GM23338 (cell line): ENCODE measurements around the gene NMD3. TPM values are rescaled to one million over a fixed set of nuclear protein-coding genes. Genes with fewer than 3 reads are reported as not detected.

Experiments
- ATAC-seq: fragments of 200-7000 bp; cut with Tn5 transposase; 3 replicates; pipeline ENCODE4 v1.9.1; 2020
- DNase-seq: peaks from one replicate; pipeline ENCODE4 v3.0.0-alpha.2; 2015; ENCODE audit warnings: low spot score
- H2AFZ ChIP-seq: fragments of 200-600 bp; sonication (generic); 2 replicates; pipeline ENCODE4 v1.8.0; 2016; ENCODE audit warnings: antibody characterized with exemption, mild to moderate bottlenecking, moderate library complexity
- H3F3A ChIP-seq: fragments of 200-600 bp; sonication (generic); replicated peaks from 2 replicates; pipeline ENCODE4 v1.8.0; 2017; ENCODE audit warnings: antibody characterized with exemption, mixed run types, low read depth
- H3K27ac ChIP-seq: fragments of 200-600 bp; sonication (generic); 2 replicates; pipeline ENCODE4 v1.6.1; 2016; ENCODE audit warnings: low read depth
- H3K27me3 ChIP-seq: fragments of 200-600 bp; sonication (generic); 2 replicates; pipeline ENCODE4 v1.8.0; 2016; ENCODE audit warnings: mild to moderate bottlenecking, mixed run types, moderate library complexity; ENCODE audit not compliant: insufficient read depth
- H3K36me3 ChIP-seq: fragments of 200-600 bp; sonication (generic); 2 replicates; pipeline ENCODE4 v1.8.0; 2016; ENCODE audit warnings: mild to moderate bottlenecking; ENCODE audit not compliant: insufficient read depth
- H3K4me1 ChIP-seq: fragments of 200-600 bp; sonication (generic); 2 replicates; pipeline ENCODE4 v1.8.0; 2016; ENCODE audit warnings: mild to moderate bottlenecking, moderate library complexity; ENCODE audit not compliant: insufficient read depth
- H3K4me2 ChIP-seq: fragments of 200-600 bp; sonication (generic); 2 replicates; pipeline ENCODE4 v1.7.1; 2017; ENCODE audit warnings: mixed run types
- H3K4me3 ChIP-seq: fragments of 200-600 bp; sonication (generic); 2 replicates; pipeline ENCODE4 v1.6.1; 2016; ENCODE audit warnings: mixed run types
- H3K79me2 ChIP-seq: fragments of 200-600 bp; sonication (generic); replicated peaks from 2 replicates; pipeline ENCODE4 v1.8.0; 2017; ENCODE audit warnings: mild to moderate bottlenecking; ENCODE audit not compliant: insufficient read depth
- H3K9me2 ChIP-seq: fragments of 200-600 bp; sonication (generic); 2 replicates; pipeline ENCODE4 v1.8.0; 2017; ENCODE audit not compliant: insufficient read depth
- H4K20me1 ChIP-seq: fragments of 200-600 bp; sonication (generic); replicated peaks from 2 replicates; pipeline ENCODE4 v1.8.0; 2017; ENCODE audit warnings: mild to moderate bottlenecking; ENCODE audit not compliant: insufficient read depth
- H3K27ac Mint-ChIP-seq: 2 replicates; pipeline ENCODE4 v1.8.0; 2020; ENCODE audit warnings: inconsistent platforms, mild to moderate bottlenecking, moderate library complexity, mixed read lengths
- H3K27me3 Mint-ChIP-seq: 3 replicates; pipeline ENCODE4 v1.8.0; 2022; ENCODE audit warnings: low read depth, mild to moderate bottlenecking, moderate library complexity, mixed read lengths, inconsistent platforms; ENCODE audit not compliant: insufficient read depth, poor library complexity
- H3K36me3 Mint-ChIP-seq: 3 replicates; pipeline ENCODE4 v1.8.0; 2021; ENCODE audit warnings: low read depth, mild to moderate bottlenecking, inconsistent platforms, moderate library complexity, mixed read lengths
- H3K4me1 Mint-ChIP-seq: 3 replicates; pipeline ENCODE4 v1.8.0; 2020; ENCODE audit warnings: mild to moderate bottlenecking, inconsistent platforms, mixed read lengths
- H3K4me3 Mint-ChIP-seq: 3 replicates; pipeline ENCODE4 v1.8.0; 2021; ENCODE audit warnings: moderate library complexity, mild to moderate bottlenecking, inconsistent platforms, mixed read lengths
- H3K9me3 Mint-ChIP-seq: 3 replicates; pipeline ENCODE4 v1.8.0; 2020; ENCODE audit warnings: moderate library complexity, mild to moderate bottlenecking, inconsistent platforms, mixed read lengths
- CREB1 ChIP-seq: fragments of 250-450 bp; sonication (Bioruptor Pico); IDR thresholded peaks from 2 replicates; pipeline ENCODE4 v1.5.0; 2020; ENCODE audit warnings: low read depth, mild to moderate bottlenecking, moderate library complexity
- CTCF ChIP-seq, 2 experiments: fragments of 200-600 bp in 1 of 2; sonication (generic) in 1 of 2; conservative IDR thresholded peaks; 2 replicates each; pipeline versions ENCODE4 v1.5.1 to v1.6.1; 2016 to 2017; ENCODE audit warnings: antibody characterized with exemption in 2 of 2, low read depth in 2 of 2, mild to moderate bottlenecking in 2 of 2, moderate library complexity in 1 of 2
- ETS1 ChIP-seq: IDR thresholded peaks from 2 replicates; pipeline ENCODE4 v1.6.1; 2016; ENCODE audit warnings: antibody characterized with exemption
- EZH2 ChIP-seq: fragments of 200-600 bp; sonication (generic); IDR thresholded peaks from one replicate; pipeline ENCODE4 v1.8.0; 2017; ENCODE audit warnings: antibody characterized with exemption, mild to moderate bottlenecking, low read depth; ENCODE audit not compliant: unreplicated experiment
- EZH2phosphoT487 ChIP-seq: fragments of 200-600 bp; sonication (generic); IDR thresholded peaks from one replicate; pipeline ENCODE4 v1.8.1; 2018; ENCODE audit warnings: antibody characterized with exemption; ENCODE audit not compliant: unreplicated experiment
- JUNB ChIP-seq: IDR thresholded peaks from one replicate; pipeline ENCODE4 v1.6.1; 2016; ENCODE audit warnings: antibody characterized with exemption; ENCODE audit not compliant: unreplicated experiment
- NANOG ChIP-seq: IDR thresholded peaks from 2 replicates; pipeline ENCODE4 v1.6.1; 2016; ENCODE audit warnings: antibody characterized with exemption, borderline replicate concordance
- POLR2AphosphoS5 ChIP-seq: IDR thresholded peaks from 2 replicates; pipeline ENCODE4 v1.6.1; 2016; ENCODE audit warnings: antibody characterized with exemption, low read depth
- REST ChIP-seq: IDR thresholded peaks from one replicate; pipeline ENCODE4 v1.6.1; 2018; ENCODE audit warnings: antibody characterized with exemption; ENCODE audit not compliant: unreplicated experiment
- ZNF331 ChIP-seq: fragments of 250-450 bp; sonication (Bioruptor Pico); IDR thresholded peaks from 2 replicates; pipeline ENCODE4 v1.5.0; 2020; ENCODE audit warnings: low read depth, mild to moderate bottlenecking, moderate library complexity
- ZNF462 ChIP-seq: fragments of 250-450 bp; sonication (Bioruptor Pico); IDR thresholded peaks from 2 replicates; pipeline ENCODE4 v1.5.0; 2020; ENCODE audit warnings: mild to moderate bottlenecking, moderate library complexity
- polyA plus RNA-seq: library from polyadenylated mRNA; unstranded; fragments of >200 nt; fragmentation: Nextera tagmentation; extraction: Ambion mirVana; gene quantifications from 2 replicates; pipeline ENCODE4 v1.2.1, GENCODE V29; 2016
- total RNA-seq: library from RNA; depleted of rRNA; stranded (reverse); fragments of >200 nt; shearing (Covaris generic); gene quantifications from 2 replicates; pipeline ENCODE4 v1.2.3, GENCODE V29; 2014

The NMD3 gene
- total and polyA plus RNA-seq, 2 experiments from 2014 or later = 27.3 to 67.4 TPM

- H3K27ac ChIP-seq = no peak overlapping the region
- H3K4me1 ChIP-seq = no peaks in the 10 kb centered on the region
- Mint-ChIP-seq H3K27me3 (no peaks in the 10 kb centered on the region), H3K27ac (no peak overlapping the region), H3K36me3 (peaks cover 29% of the 10 kb centered on the region), H3K4me3 (no peak overlapping the region), H3K9me3 (peaks cover 27% of the 10 kb centered on the region), H3K4me1 (no peaks in the 10 kb centered on the region; the same call in 1 of the 3 replicates)
- no peak overlapping the region for H3K4me2 ChIP-seq
- H3K36me3 ChIP-seq = peaks cover 3% of the 10 kb centered on the region; the same call in 1 of the 2 replicates
- TF ChIP-seq POLR2AphosphoS5 = no peak
- no peak for TF ChIP-seq REST
- no peak for TF ChIP-seq EZH2phosphoT487
- TF ChIP-seq CTCF (conservative IDR thresholded peaks at IDR 0.05; ENCODE audit: low read depth in 2 of 2) = no peak
- TF ChIP-seq ZNF462 (CRISPR knock-in tag) = no peak
- TF ChIP-seq CREB1 (CRISPR knock-in tag) = no peak
- no peak for TF ChIP-seq ETS1
- no peak for TF ChIP-seq ZNF331
- no peak for TF ChIP-seq EZH2
- no peak for TF ChIP-seq NANOG
- no peak for TF ChIP-seq JUNB
- H3F3A ChIP-seq = no peaks in the 10 kb centered on the region
- no peaks in the 10 kb centered on the region for H3K79me2 ChIP-seq
- H4K20me1 ChIP-seq = no peaks in the 10 kb centered on the region
- no peaks in the 10 kb centered on the region for H3K27me3 ChIP-seq
- no peak overlapping the region for H2AFZ ChIP-seq
- ATAC-seq (no peak), DNase-seq (no peak)
- no peaks in the 10 kb centered on the region for H3K9me2 ChIP-seq
- no peak overlapping the region for H3K4me3 ChIP-seq
These were observed 74.2 kb downstream of the NMD3 start for GRCh38 chr3:161295325-161295724.
